Retina (tissue), 1 donor: ENCODE data around the gene PLPPR4.
"Not testable (repeated sequence)": the region's sequence is repeated elsewhere in the genome, so short reads cannot be mapped to it uniquely, and the experiment has no call there.

Experiments used
- DNase-seq: peaks from one replicate; pipeline ENCODE4 v3.0.0-alpha.2; 2016

Gene PLPPR4

GRCh38 chr1:99269321-99269720 is 5.0 kb downstream of the PLPPR4 start:
- no peak for DNase-seq

GRCh38 chr1:99270646-99271045 is 6.4 kb downstream of the PLPPR4 start:
- DNase-seq: no peak

DNA sequence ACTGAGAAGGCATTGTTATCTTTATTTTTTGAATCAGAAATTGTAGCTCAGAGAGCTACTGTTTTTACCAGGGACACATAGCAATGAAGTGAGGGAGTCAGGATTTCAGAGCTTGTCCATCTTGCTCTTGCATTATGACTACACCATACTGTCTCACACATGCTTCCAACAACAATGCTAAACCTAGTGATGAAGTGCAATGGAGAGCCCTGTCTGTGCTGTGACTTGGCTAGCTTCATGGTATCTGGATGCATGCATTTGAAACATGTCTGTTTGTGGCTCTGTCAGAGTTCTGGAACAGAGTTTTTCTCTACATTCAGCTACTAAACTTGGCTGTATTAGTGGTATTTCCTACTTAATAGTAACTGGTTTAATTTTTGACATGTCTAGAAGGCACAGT is 7.0 kb downstream of the PLPPR4 start:
- no peak for DNase-seq

- no peak for DNase-seq
Observed at GRCh38 chr1:99277066-99277465, 12.8 kb downstream of the PLPPR4 start.

DNA sequence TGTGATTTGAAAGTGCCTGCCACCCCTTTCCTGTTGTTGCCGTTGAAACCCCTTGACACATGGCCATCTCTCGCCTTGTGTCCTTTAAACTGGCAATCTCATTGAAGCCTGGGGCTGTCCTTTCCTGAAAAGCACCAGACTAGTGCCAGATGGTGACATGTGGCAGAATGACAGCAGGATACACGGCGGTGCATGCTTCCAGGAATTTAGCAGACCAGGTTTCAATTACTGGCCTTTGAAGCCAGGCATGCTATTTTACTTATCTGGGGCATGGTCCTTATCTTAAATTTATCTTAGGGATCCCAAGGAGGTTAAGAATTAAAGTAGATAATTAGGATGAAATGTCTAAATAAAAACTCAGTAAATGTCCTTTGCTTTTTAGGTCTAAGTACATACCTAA is 15.2 kb downstream of the PLPPR4 start:
- peak; percentile 25 for DNase-seq

- DNase-seq: no peak
Observed at GRCh38 chr1:99281105-99281504, 16.8 kb downstream of the PLPPR4 start.

GRCh38 chr1:99282536-99282935 is 18.2 kb downstream of the PLPPR4 start:
- no peak for DNase-seq

DNA sequence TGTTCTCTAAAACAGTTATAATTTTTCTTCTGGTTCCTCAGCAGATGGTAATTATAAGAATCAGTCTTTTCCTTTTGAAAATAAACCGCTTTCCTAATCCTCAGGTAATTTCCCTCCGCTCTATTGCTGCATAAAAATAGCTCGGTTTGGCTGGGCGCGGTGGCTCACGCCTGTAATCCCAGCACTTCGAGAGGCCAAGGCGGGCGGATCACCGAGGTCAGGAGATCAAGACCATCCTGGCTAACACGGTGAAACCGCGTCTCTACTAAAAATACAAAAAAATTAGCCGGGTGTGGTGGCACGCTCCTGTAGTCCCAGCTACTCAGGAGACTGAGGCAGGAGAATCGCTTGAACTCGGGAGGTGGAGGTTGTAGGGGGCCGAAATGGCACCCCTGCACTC is 19.2 kb downstream of the PLPPR4 start:
- DNase-seq: not testable (repeated sequence)

DNA sequence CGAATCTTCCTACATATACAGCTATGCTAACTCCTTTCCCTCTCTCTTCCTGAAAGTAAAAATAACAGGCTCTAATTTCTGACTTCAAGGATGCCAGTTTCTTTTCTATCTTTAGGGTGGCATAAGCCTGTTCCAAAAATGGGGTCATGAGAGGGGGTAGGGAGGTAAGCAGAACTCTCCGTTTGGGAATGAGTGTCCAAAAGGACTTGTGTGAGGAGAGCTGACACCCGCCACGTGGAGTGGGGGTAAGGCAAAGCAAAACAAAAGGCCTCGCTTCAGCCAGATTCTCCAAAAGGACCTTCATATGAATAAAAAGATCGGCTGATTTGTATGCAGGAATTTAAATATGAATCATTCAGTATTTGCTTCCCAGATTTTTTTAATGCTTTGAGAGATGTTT is 28.6 kb downstream of the PLPPR4 start:
- no peak for DNase-seq

GRCh38 chr1:99297923-99298322 is 33.6 kb downstream of the PLPPR4 start:
- no peak for DNase-seq

DNA sequence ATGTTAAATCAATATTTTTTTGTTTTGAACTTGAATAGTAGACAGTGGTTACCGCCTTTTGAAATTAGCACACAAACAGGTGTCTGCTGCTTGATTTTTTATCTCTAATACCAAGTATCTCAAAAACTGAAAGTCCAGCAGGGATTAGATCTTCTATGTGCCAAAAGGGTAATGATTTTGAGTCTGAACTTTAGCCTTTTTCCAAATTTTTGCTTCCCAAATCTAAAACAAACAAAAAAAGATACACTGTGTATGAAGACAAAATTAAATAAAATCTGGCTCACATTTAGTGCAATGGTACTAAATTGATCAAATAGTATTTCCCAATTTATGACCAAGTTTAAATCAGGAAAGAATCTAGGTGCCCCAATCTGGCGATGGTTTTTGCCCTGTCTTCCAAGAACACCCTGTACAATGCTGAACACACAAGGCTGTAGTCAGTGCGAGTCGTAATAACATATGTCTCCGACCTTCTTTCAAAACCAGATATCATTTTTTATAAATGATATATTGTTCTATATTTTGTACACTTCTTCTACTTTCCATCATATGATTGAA is 40.5 kb downstream of the PLPPR4 start:
- DNase-seq: no peak

- DNase-seq: no peak
Observed at GRCh38 chr1:99305626-99306025, 41.3 kb downstream of the PLPPR4 start.

DNA sequence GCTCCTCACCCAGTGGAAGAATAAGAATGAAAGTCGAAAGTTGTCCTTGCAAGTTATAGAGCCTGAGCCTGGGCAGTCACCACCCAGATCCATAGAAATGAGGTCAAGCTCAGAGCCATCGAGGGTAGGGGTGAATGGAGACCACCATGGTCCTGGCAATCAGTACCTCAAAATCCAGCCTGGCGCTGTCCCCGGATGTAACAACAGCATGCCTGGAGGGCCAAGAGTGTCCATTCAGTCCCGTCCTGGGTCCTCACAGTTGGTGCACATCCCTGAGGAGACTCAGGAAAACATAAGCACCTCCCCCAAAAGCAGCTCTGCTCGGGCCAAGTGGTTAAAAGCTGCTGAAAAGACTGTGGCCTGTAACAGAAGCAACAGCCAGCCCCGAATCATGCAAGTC is 41.8 kb downstream of the PLPPR4 start:
- DNase-seq: no peak

GRCh38 chr1:99306644-99307043 is 42.4 kb downstream of the PLPPR4 start:
- no peak for DNase-seq

DNA sequence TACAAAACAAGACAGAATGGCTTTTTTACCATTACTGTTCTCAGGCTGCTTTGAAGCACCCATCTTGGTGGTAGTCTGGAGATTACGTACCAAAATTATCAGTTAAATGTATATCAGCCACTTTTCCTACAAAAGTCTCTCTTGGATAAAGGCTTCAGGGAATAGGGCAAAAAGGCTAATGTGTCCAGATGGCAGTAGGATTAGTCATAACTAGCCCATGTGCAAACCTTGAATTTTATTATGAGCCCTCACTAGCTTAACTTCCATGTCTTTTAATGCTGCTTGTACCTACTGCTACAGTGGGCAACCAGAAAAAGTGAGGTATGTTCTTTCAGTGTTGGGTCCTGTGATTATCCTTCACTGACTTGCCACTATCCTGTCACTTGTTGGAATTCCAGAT is 51.0 kb downstream of the PLPPR4 start:
- no peak for DNase-seq

- no peak for DNase-seq
Observed at GRCh38 chr1:99326215-99326949, 62.1 kb downstream of the PLPPR4 start.

DNA sequence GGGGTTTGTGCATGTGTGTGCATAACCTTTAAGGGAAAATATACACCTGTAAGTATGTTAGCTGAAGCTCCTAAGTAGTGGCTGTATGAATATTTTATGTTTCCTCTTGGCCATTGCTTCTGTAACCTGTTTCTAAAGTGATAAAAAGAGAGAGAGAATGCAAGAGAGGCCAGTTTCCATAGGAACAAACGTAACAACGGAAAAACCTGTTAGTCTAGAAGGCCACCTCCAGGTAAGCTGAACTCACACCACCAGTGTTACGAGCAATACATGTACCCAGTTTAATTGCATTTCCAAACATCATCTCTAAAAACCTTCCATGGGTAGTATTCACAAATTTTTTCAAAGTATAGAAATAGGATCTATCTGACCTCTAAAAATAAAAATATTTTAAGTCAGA is 63.1 kb downstream of the PLPPR4 start:
- DNase-seq: no peak

DNA sequence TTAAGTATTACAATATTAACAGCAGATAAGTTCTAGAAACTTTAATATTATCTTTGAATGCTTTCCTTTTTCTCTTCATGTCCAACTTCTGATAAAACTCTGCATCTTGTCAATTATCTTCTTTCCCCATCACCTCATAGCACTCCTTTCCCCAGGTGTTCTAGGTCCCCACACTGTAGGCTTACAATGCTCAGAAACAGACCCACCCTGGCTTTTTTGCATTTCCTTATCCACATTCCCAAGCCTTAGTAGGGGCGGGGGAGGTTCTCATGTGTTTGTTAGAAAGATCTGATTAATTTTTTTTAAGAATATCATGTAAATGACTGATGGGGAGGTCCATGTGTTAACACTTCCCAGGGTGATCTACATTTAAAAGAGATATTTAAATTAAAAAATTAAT is 63.9 kb downstream of the PLPPR4 start:
- no peak for DNase-seq

DNA sequence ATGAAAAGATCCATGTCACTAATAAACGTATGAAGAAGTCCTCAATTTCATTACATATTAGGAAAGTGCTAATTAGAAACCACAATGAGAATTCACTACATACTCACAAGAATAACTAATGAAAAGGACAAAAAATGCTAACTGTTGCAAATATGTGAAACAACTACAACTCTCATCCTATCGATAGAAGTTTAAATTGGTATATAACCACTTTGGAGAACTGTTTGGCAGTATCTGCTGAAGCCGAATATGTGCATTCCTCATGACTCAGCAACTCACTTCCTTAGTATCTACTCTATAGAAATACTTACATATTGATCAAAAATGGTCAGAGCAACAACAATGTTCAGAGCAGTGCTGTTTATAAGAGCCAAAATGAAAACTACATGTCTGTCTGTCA is 66.8 kb downstream of the PLPPR4 start:
- DNase-seq: no peak

- no peak for DNase-seq
Observed at GRCh38 chr1:99331636-99332035, 67.3 kb downstream of the PLPPR4 start.

GRCh38 chr1:99332561-99332960 is 68.3 kb downstream of the PLPPR4 start:
- DNase-seq: no peak

DNA sequence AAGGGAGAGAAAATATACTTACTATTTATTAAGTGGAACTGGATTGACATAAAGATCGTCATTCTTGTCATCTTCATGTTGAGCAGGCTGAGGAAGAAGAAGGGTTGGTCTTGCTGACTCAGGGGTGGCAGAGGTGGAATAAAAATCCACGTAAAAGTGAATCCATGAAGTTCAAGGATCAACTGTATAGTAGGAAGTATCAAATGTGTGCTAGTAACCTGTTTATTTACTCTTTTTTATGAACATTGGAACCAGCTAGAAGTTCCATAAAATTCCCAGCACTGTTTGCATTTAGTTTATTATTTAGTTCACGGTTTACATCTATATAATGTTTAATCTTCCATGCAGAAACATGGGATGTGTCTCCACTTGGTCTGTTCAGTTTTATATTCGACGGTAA is 70.7 kb downstream of the PLPPR4 start:
- DNase-seq: no peak

DNA sequence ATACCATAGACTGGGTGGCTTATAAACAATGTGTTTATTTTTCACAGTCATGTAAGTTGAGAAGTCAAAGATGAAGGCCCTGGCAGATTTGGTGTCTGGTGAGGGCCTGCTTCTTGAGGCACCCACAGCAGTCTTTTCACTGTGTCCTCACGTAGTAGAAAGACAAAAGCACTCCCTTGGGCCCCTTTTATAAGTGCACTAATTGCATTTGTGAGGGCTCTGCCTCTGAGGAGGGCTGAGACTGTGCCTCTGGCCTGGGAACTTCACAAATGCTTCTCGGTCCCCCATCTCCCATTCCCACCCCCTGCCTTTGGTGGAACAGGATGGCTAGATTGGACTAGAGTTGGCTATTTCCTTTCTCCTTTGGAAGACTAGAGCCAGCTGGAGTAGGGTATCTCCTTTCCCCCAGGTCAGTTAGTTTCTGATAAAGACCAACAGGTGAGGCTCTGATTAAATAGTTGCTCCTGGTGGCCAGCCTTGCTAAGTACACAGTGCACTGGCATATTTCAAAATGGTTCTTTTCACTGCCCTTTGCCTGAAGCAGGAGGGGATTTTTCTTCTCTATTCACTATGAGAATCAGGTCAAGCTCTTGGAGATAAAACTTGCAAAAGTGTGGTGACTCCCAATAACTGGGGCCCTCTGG is 82.9 kb downstream of the PLPPR4 start:
- no peak for DNase-seq

DNA sequence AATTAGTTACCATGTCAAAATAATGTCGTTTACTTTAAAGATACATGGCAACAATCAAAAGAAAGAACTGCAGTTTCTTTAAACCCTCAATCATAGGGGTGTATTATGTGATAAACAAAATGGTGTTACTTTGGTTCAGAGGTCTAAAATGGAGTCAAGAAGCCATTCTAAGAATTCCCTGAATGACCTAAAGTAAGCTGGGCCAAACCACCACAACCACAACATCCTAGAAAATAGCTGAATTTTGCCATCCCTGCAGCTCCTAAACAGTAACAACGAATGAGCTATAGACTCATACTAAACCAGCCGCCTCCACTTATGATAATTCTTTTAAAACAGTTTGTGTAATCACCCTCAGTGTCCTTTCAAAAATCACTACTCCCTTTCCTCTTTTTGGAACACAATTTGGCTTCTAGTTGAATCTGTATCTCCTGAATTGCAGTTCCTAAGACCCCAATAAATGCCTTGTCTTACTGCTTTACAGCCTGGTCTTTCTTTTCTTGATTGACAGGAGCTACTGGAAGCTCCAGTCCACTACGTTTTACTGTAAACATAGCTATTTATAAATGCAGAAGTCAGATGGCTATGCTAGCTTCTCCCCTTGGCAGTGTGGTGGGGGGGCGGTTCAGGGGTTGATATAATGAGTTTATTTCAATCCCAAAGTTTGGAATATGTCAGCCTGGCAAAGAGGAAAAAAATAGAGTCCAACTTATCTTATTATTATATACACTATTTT is 84.3 kb downstream of the PLPPR4 start:
- DNase-seq: no peak
